Stimulated activated CD8-positive, alpha-beta memory T cell treated with anti-CD3 and anti-CD28 coated beads, Interleukin-4, amount 100 ng/mL, for 4 hours (primary cell): ENCODE results near the gene TMEM231.
"Not testable (repeated sequence)": the region's sequence is repeated elsewhere in the genome, so short reads cannot be mapped to it uniquely, and the experiment has no call there.

Experiments
- DNase-seq, 2 donors: peaks; one replicate each; pipeline ENCODE4 v3.0.0-alpha.2; 2020; ENCODE audit warnings: low read depth in 2 of 2, low spot score in 1 of 2

Gene TMEM231

DNA sequence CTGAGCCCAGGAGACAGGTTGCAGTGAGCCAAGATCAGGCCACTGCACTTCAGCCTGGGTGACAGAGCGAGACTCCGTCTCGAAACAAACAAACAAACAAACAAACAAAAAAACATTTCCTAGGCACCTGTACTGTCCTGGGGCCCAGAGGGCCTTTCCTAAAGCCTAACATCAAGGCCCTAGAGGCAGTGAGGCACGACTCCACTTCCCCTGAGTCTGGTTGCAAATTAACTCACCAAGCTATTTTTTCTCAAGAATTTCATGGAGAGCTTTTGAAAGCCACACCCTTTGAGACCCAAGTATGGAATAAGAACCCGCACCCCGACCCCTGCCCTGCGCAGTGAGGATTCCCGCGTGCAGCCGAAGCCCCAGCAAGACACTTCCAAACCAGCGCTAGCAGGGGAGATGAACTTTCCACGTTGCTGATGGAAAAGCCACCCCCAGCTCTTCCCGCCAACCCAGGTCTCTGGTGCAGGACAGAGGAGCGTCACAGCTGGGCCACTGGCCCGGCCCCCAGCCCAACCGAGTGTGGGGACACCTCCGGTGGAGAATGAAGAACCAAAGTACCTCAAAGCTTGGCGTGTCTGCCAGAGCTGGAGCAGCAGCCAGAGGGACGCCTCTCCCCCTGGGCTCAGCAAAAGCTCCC, 21.4 kb downstream of the TMEM231 start:
- no peak for DNase-seq

DNA sequence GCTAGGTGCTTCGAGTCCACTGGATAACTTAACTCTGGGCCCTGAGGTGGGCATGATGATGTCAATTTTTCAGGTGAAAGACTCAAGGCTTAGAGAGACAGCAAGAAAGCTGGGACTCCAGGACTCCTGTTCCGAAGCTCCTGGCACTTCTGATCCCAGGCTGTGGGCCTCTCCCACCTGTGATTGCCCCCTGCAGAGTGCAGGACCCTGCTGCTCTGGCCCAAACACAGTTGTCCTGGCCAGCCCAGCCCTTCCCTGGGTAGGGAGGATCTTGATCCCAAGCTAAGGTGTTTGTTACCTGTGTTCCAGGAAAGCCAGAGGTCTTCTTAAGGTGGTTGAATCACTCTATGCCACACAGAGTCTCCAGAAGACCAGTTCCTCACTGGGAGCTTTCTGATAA, 23.3 kb downstream of the TMEM231 start:
- DNase-seq: no peak

DNA sequence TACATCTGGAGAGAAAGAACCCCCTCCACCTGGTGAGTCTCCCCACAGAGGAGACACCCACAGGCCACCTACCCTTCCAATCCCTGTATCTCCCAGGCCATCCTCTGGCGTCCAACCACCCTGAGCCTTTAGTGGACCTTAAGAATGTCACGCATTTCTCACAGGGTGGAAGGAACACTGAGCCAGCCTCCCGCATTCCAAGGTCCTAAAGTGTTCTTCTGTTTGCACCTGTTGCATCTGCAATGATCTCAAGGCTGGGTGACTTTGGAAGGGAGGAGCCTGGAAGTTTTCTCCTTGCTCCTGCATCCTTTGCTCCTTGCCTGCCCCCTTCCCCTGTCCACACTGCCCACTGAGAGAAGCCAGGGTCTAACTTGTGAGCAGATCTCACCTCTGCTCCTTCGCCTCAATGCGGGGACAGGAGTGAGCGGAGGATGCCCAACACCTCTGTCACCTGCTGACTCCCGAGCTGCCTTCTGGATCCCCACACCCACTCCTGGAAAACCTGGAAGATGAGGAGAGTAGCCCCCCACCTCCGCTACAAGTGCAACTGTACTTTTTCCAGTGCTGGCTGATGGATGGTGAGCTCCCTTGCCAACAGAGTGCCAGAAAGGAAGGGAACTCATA, 23.8 kb downstream of the TMEM231 start:
- no peak for DNase-seq

DNA sequence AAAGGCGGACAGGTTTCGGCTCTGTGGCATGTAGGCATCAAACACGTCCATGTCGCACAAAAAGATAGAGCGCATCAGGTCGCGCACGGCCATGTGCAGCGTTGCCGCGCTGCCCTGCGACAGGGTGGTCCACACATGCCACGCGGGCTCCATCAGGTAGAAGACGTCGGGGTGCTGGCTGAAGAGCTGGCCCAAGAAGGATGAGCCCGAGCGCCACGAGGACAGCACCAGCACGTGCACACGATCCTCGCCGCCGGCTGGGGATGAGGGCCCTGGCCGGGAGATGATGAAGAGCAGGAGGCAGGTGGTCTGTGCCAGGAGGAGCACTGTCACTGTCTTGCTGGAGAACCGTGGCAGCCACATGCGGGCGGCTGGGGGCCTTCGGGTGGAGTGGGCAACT, 26.1 kb downstream of the TMEM231 start:
- DNase-seq: no peak

DNA sequence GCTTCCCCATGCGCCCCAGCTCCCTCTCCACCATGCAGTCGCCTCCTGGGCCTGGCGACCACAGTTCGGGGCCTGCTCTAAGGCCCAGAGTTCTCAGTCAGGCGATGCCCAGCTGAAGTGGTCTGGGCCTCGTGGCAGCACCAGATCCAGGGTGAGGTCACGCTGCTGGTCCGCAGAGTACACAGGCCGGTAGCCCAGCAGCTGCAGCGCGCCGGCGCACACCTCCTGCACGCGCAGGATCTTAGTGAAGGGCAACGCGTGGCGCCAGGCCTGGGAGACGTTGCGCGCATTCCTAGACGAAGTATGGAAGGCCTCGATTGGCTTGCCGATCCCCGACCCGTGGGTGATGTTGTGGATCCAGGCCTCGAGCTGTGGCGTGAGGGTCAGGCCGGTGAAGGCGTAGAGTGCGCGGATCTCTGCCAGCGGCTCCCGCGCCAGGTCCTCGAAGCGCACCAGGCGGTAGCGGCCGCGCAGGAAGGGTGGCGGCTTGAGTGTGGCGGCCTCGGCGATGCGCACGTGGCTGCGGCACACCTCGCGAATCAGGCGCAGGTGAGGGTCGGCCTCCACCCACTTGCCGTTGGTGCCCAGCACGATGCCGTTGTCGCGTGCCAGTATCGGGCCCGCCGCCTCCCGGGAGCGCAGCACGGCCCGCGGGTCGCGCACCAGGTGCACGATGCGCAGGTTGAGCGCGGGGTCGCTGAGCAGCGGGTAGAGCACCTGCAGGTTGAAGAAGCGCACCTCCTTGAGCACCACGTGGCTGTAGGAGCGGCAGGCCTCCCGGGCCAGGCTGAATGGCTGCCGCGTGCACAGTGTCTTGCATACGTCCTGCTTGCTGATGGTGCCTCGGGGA, 26.8 kb downstream of the TMEM231 start:
- DNase-seq: no peak

DNA sequence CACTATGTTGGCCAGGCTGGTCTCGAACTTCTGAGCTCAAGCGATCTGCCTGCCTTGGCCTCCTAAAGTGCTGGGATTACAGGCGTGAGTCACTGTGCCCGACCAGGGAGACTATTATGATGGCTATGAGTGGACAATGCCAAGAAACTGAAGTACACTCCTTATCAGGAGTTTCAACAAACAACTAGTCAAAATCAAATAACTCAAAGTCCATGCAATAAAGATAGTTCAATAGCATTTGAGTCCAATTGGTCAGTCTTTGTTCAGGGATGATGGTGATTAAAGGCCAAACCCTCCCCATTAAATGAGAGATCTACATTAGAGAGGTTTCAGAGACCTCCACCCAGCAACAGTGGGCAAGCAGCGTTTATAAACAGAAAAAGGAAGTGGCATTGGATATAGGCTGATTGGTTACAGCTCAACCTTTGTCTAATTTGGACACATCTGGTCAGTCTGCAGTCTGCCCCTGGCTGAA, 28.2 kb downstream of the TMEM231 start:
- no peak for DNase-seq

DNA sequence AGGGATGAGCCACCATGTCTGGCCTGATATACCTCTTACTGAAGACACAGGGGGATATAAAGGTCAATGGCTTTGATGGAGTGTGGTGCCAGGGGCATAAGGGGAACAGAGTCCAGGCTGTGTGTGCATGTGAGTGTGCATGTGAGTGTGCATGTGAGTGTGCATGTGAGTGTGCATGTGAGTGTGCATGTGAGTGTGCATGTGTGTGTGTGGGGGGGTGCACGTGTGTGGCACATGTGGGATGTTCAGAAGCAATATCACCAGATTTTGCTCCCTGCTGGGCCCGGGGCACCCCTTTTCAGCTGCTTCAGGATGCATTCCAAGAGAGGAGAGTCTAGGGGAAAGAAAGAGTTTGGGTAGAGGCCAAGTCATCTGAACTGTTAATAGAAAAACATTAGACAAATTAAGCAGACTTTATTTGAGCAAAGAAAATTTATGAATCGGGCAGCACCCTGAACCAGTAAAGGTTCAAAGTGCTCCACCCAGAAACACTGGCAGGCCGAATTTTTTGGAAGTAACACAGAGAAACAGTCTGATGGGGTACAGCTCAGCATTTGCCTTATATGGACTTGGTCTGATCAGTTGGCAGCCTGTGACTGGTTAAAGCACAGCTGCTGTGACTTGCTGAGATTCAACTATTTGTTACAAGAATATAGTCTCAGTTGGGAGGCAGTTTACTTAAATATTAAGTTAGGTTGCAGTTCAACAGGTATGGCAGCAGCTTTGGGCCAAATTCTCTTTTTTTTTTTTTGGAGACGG, 29.8 kb downstream of the TMEM231 start:
- no peak for DNase-seq

DNA sequence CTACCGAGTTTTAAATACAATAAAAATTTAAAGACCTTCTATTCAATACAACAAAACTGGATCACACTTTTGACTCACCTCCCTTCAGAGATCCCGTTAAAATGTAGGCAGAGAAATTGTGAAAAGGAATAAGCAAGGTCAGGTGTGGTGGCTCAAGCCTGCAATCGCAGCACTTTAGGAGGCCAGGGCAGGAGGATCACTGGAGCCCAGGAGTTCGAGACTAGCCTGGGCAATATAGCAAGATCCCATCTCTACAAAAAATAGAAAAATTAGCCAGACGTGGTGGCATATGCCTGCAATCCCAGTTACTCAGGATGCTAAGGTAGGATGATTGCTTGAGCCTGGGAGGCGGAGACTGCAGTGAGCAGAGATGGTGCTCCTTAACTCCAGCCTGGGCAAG, 36.9 kb downstream of the TMEM231 start:
- DNase-seq: no peak

DNA sequence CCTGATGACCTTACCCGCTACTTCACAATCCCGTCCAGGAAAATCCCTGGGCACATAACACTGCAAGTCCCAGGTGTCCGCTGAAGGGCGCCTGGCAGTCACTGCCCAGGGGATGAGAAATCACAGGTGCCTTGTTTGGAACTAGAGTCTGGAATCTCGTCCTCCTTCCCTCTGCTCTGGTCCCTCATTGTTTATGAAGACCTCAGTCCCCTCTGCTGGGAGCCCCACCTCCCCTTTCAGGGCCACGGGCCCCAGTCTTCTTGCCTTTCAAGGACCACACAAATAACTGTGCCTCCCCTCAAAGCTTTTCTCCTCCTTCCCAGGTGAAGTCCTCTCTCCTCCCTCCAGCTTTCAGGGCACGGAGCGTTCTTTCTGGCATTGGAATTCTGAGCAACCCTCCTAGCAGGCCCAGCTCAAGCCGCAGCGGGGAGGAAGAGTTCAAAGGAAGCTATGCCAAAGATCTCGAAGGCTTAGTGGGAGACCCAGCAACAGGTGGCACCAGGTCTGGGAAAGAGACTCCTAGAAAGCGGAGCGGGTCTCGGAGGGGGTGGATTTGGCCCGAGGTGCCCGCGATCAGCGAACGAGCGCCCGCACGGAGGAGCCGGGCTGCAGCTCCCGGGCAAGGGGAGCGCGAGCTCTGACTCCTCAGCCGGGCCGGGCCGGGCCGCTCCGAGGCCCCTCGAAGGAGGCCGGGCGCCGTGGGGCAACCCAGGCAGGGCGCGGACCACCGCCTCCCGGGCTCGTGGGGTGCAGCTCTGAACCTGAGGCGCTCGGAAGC, 39.7 kb downstream of the TMEM231 start:
- DNase-seq: not testable (repeated sequence)

DNA sequence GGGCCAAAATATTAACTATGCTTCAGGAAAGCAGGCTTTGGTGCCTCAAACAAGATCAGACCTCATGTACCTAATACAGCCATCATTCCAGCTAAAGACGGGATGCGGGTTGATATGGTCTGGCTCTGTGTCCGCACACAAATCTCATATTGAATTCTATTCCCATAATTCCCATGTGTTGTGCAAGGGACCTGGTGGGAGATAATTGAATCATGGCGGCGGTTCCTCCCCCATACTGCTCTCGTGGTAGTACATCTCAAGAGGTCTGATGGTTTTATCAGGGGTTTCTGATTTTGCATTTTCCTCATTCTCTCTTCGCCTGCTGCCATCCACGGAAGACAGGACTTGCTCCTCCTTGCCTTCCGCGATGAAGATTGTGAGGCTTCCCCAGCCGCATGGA, 41.8 kb downstream of the TMEM231 start:
- DNase-seq: no peak

DNA sequence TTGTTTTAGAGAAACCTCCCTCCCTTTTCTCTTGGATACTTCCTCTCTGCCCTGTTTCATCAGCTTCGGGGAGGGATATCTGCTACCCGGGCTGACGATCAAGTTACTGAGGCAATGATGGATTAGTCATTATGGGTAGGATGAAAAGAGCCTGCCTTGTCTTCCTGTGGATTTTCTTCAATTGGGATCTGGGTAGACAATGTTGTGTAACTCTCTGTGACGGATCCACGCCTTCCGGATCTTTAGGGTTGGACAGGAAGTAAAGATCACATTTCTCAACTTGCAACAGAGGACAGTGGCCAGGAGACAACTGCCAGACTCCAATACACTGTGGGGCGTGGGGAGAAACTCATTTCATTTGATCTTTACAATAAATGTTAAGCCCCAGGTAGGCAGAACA, 49.5 kb downstream of the TMEM231 start:
- DNase-seq: no peak

DNA sequence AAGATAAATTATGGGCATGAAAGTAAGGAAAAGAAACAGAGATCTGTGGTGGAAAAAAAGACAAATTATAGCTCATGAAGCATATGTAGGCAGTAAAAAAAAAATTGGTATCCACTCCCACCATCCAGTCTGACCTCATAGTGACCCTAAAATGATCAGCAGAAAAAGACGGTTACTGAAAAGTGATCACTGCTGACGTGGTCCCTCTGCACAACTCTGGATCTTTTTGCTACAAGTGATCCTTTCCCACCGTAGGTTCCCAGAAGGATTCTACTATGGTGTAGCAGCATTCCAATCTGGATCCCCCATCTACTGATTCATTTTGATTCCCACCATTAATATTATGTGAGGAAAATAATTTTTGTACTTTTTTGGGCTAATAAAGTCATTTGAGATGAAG, 49.9 kb downstream of the TMEM231 start:
- DNase-seq: no peak

DNA sequence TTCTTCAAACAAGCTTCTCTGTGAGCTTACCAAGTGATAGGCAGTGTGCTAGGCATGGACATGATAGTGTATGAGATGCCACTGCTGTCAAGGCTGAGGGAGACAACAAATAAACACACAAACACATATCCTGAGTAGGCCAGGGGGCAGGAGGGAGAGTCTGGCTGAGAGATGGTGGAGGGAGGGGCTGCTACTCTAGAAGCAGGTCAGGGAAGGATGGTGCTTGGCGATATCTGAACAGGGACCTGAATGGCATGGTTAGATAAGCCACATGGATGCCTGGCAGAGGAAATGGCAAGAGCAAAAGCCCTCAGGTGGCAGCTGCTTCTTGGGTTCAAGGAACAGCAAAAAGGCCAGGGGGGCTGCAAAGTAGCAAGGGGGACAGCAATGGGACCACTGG, 52.3 kb downstream of the TMEM231 start:
- no peak for DNase-seq

DNA sequence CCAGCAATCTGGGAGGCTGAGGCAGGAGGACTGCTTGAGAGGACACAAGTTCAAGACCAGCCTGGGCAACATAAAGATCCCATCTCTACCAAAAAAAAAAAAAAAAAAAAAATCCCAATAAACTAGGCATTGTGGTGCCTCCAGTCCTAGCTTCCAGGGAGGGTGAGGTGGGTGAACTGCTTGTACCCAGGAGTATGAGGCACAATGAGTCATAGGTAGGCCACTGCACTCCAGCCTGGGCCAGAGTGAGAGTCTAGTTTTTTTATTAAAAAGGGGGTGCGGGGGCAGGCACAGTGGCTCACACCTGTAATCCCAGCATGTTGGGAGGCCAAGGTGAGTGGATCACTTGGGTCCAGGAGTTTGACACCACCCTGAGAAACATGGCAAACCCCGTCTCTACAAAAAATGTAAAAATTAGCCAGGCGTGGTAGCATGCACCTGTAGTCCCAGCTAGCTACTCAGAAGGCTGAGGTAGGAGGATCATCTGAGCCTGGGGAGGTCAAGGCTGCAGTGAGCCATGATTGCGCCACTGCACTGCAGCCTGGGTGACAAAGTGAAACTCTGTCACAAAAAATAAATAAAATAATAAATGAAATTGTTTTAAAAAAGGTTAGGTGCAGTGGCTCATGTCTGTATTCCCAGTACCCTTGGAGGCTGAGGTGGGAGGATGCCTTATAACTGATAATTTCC, 53.0 kb downstream of the TMEM231 start:
- DNase-seq: no peak

DNA sequence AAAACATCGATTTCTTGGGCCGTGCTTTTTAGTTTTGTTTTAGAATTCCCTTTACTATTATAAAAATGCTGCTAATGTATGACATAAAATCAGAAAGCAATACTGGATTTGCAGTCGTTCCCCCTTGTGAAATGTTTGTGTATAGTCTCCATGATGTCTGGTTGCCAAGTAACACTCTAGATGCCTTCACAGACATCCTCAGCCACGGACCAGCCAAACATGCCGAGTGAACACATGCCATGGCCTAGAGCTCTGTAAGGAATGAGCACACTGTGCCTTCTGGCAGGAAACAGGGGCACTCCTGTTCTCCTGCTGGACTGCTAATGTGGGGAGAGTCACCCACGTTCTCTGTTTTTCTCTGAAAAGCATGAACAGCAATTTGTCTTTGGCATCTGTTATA, 54.2 kb downstream of the TMEM231 start:
- not testable (repeated sequence) for DNase-seq

DNA sequence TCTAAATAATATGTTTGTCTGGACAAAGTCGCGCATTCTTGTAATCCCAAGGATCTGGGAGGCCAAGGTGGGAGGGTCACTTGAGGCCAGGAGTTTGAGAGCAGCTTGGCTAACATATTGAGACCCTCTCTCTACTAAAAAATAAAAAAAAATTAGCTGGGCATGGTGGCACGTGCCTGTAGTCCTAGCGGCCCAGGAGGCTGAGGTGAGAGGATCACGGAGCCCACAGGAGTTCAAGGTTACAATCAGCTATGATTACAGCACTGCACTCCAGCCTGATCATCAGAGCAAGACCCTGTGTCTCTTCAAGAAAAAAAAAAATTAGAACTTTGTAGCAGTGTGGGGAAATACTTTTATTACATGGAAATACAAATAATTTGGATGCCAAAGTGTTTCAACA, 54.7 kb downstream of the TMEM231 start:
- no peak for DNase-seq

DNA sequence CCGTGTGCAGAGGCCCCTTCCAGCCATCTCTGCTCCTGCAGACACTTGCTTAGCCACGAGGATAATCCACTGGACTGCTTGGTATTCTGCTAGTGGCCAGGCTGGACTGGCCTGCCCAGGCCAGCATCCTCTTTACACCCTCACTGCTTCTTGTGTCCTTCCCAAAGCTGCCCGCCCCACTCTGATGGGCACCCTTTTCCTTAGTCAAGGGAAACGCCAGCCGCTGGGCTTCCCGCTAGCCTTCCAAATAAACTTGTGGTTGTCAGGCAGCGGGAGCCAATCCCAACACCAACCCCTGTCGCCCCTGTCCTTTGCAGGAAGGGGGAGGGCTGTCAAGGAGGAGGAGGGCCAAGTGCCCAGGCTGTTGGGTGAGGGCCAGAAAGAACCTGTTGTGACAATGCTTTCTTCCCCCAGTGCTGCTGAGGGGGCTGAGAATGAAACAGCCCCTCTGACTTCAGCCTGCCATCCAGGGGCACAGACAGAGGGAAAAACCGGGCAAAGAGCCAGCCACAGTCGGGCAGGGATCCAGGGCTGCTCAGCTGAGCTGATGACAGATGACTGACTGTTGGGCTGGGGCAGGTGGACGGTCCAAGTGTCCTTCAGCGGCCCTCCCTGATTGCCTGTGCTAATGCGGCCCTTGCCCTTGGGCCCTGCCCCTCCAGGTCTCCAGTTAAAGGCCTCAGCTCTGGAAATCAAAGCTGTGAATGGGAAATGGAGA, 57.3 kb downstream of the TMEM231 start:
- DNase-seq: not testable (repeated sequence)

DNA sequence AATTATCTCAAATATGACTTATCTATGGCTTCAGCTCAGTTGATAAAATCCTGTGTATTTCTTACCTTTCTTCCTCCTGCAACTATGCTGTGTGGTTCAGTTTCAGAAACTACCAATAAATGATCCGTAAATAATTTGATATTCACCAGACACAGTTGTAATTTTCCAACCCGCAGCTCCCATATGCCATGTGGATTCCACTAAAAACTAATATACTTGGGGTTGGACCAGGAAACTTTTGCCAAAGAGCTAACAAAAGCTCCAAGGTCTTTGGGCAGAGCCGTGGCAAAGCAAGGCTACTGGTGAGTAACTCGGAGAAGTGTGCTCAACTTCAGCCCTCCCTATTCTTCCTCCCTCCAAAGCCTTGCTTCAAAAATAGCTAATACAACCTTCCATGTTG, 58.5 kb downstream of the TMEM231 start:
- no peak for DNase-seq

DNA sequence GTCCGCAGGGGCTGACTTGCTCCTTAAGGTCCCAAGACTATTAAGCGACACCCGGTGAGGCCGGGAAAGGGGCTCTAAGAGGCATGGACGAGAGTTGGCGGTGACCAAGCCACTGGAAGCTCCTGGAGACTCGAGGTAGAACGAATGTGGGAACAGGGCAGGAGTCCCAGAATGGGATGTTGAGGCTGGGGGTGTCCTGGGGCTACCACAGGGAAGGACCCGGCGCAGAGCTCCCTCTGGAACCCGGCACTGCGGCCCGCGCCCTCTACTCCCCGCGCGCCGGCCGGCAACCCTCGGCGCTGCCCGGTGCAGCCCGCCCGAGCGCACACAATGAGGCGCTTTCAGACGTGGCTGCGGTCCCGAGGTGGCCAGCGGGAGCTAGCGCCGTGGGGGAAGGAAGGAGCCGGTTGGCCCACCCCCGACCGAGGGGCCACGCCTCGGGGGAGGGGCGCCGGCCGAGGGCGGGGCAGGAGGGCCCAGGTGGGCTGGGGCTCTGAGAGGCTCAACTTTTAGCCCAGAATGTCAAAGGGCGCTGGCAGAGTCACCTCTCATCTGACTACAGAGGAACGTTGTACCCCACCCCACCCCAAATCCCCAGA, 60.9 kb downstream of the TMEM231 start, which contains the start of gene CHST6:
Gene CHST6 (minus strand): TSS at position 366 of the 599 bp plus-strand sequence. CDS start 15,613 bp downstream, outside the sequence.
- DNase-seq: no peak
